Dedifferentiated amniotic fluid mesenchymal stem cell (primary cell): ENCODE measurements around the gene S1PR4.
"Not testable (repeated sequence)": the region's sequence is repeated elsewhere in the genome, so short reads cannot be mapped to it uniquely, and the experiment has no call there.

Source experiments
- DNase-seq: peaks from one replicate; pipeline ENCODE4 v3.0.0-alpha.2; 2016; ENCODE audit errors: extremely low spot score

The S1PR4 gene

GRCh38 chr19:3152419-3152780, 26.2 kb upstream of the S1PR4 start:
- no peak for DNase-seq

- DNase-seq, result no peak
Observed at GRCh38 chr19:3153286-3154230, 25.0 kb upstream of the S1PR4 start.

- not testable (repeated sequence) for DNase-seq
Observed at GRCh38 chr19:3154447-3154846, 24.1 kb upstream of the S1PR4 start.

DNA sequence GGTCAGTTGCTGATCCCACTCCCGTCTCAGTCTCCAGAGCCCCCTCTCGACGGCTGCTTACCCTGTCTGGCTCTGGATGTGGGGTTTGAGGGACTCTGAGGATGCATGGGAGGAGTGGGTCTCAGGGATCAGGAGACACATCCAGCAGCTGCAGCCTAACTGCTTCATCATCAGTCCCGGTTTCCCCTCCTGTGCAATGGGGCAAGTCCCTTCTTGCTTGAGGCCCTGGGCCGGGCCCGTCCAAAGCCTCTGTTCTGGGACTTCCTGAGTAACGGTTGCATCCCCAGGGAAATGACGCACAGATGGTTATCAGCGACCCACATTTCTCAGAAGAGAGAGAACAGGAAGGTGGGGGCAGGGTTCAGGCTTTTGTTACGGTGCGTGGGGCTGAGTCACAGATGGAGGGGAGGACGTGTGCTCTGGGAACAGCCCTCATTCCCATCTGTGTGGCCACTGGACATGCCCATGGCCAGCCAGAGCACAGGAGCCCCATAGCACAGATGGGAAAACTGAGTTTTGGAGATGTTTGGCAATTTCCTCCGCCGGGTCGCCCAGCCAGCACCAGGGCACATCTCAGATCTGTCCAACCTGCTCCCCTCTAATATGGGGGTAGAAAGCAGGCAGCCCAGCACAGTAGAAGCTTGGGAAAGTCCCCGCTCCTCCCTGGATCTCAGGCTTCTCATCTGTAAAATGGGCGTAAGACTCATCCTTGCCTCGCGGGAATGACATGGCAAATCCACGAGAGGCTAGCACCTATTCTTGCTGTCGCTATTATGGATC, 23.4 kb upstream of the S1PR4 start:
- peak; percentile 98 for DNase-seq

DNA sequence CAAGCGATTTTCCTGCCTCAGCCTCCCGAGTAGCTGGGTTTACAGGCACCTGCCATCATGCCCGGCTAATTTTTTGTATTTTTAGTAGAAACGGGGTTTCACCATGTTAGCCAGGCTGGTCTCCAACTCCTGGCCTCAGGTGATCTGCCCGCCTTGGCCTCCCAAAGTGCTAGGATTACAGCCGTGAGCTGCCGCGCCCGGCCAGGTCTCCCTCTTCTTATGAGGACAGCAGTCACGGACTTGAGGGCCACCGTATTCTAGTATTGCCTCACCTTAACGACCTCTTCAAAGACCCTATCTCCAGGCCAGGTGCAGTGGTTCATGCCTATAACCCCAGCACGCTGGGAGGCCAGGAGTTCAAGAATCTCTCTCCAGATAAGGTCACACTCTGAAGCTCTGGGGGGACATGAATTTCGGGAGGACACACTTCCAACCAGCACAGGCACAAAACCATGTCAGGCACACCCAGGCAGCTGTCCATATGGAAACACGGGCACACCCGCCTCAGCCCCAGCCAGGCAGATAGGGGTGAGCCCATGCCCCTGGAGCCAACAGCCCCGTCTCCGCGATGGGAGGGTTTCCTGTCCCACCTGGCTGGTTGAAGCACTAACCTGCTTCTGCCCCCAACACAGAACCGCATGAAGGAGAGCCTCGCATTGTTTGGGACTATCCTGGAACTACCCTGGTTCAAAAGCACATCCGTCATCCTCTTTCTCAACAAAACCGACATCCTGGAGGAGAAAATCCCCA, 21.3 kb upstream of the S1PR4 start:
- DNase-seq, result no peak

GRCh38 chr19:3159565-3159964, 19.0 kb upstream of the S1PR4 start:
- no peak for DNase-seq

GRCh38 chr19:3160219-3160618, 18.4 kb upstream of the S1PR4 start:
- DNase-seq, result no peak

DNA sequence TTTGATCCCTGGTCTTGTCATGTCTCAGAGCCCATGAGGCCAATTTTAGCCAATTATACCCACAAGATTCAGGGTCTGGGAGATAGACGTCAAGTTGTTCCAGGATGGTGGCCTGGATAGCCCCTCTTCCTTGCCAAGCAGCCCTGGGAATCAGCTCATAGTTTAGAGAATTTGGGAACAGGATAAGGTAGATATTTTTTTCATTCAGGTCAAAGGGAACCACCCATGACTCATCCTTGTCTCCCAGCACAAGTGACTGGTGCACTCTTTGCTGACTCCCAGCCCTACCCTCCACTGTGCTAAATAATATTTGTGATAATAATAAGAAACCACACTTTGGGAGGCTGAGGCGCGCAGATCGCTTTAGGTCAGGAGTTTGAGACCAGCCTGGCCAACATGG, 17.1 kb upstream of the S1PR4 start:
- no peak for DNase-seq

DNA sequence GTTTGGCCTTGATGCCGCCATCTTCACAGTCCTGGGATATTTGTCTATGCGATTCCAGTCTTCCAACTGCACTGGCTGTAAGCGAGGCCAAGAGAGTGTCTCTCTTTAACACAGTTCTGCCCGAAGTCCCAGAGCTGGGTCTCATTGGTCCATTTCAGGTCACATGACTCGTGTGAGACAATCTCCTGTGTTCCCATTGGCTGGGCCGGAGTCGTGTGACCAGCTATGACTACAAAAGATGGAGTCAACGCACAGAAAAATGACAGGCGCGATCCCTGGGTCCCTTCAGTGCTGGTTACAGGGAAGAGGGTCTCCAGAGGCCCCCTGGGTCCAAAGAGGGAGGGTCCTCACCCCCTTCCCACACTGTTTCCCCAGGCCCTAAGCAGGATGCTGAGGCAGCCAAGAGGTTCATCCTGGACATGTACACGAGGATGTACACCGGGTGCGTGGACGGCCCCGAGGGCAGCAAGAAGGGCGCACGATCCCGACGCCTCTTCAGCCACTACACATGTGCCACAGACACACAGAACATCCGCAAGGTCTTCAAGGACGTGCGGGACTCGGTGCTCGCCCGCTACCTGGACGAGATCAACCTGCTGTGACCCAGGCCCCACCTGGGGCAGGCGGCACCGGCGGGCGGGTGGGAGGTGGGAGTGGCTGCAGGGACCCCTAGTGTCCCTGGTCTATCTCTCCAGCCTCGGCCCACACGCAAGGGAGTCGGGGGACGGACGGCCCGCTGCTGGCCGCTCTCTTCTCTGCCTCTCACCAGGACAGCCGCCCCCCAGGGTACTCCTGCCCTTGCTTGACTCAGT, 15.9 kb upstream of the S1PR4 start:
- DNase-seq, result no peak

DNA sequence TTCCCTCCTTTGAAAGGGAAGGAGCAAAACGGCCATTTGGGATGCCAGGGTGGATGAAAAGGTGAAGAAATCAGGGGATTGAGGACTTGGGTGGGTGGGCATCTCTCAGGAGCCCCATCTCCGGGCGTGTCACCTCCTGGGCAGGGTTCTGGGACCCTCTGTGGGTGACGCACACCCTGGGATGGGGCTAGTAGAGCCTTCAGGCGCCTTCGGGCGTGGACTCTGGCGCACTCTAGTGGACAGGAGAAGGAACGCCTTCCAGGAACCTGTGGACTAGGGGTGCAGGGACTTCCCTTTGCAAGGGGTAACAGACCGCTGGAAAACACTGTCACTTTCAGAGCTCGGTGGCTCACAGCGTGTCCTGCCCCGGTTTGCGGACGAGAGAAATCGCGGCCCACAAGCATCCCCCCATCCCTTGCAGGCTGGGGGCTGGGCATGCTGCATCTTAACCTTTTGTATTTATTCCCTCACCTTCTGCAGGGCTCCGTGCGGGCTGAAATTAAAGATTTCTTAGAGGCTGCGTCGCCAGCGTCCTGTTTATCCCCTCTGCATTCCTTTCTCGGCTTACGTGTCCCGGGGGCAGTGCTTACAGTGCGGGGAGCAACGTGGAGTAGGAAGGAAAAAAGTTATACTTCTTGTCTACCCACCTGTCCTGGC, 15.2 kb upstream of the S1PR4 start:
- DNase-seq, result peak; percentile 36

GRCh38 chr19:3163943-3164342, 14.6 kb upstream of the S1PR4 start:
- no peak for DNase-seq

DNA sequence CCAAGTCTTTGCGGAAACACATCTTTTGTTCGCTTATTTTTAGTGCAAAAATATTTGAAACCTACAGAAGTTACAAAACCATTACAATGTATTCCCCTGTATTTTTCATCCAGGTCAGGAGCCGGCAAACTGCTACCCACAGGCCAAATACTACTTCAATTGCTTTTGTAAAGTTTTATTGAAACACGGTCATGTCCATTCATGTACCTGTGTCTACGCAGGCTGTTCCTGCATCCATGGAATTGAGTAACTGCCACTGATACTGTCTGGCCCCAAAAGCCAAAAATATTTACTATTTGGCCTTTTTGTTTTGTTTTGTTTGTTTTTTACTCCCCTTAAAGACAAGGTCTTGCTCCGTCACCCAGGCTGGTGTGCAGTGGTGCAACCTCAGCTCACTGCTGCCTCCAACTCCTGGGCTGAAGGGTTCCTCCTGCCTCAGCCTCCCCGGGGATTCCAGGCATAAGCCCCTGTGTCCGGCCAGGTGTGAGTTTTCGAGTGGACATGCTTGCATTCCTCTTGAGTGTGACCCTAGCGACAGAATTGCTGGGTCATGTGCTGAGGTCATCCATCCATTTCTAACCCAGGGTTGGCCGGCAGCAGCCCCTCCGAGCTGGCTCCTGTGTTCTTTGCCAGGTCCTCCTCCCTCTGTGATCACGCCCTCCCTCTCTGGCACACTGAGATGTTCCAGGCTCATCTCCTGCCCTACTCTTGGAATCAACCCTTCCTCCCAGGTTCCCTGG, 10.9 kb upstream of the S1PR4 start:
- DNase-seq, result no peak

GRCh38 chr19:3171894-3172672, 6.5 kb upstream of the S1PR4 start:
- DNase-seq, result no peak

- DNase-seq, result not testable (repeated sequence)
Observed at GRCh38 chr19:3172673-3173000, 5.9 kb upstream of the S1PR4 start.

GRCh38 chr19:3175781-3176714, 2.5 kb upstream of the S1PR4 start:
- DNase-seq, result peak; percentile 76

- no peak for DNase-seq
Observed at GRCh38 chr19:3176715-3177501, 1.7 kb upstream of the S1PR4 start.

DNA sequence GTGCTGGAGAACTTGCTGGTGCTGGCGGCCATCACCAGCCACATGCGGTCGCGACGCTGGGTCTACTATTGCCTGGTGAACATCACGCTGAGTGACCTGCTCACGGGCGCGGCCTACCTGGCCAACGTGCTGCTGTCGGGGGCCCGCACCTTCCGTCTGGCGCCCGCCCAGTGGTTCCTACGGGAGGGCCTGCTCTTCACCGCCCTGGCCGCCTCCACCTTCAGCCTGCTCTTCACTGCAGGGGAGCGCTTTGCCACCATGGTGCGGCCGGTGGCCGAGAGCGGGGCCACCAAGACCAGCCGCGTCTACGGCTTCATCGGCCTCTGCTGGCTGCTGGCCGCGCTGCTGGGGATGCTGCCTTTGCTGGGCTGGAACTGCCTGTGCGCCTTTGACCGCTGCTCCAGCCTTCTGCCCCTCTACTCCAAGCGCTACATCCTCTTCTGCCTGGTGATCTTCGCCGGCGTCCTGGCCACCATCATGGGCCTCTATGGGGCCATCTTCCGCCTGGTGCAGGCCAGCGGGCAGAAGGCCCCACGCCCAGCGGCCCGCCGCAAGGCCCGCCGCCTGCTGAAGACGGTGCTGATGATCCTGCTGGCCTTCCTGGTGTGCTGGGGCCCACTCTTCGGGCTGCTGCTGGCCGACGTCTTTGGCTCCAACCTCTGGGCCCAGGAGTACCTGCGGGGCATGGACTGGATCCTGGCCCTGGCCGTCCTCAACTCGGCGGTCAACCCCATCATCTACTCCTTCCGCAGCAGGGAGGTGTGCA, 587 bp downstream of the S1PR4 start:
- no peak for DNase-seq
